HepG2 (cell line): Measurements from ENCODE around the gene CCDC57. TPM values are rescaled to one million over a fixed set of nuclear protein-coding genes. Genes with fewer than 3 reads are reported as not detected.

Experiments
- ARHGAP35 ChIP-seq: sonication (generic); formaldehyde crosslinking; IDR thresholded peaks from 2 replicates; pipeline ENCODE4 v1.9.0; 2022; ENCODE audit warnings: mild to moderate bottlenecking, inconsistent platforms, moderate library complexity, missing genetic modification reagents, borderline replicate concordance
- BORCS8-MEF2B ChIP-seq: sonication (generic); formaldehyde crosslinking; IDR thresholded peaks from 2 replicates; pipeline ENCODE4 v1.8.0; 2022; ENCODE audit warnings: mild to moderate bottlenecking, missing genetic modification reagents
- BRD4 ChIP-seq: sonication (generic); formaldehyde crosslinking; IDR thresholded peaks from 2 replicates; pipeline ENCODE4 v1.4.0; 2020; ENCODE audit warnings: missing genetic modification reagents
- CBFB ChIP-seq: sonication (generic); formaldehyde crosslinking; IDR thresholded peaks from 2 replicates; pipeline ENCODE4 v1.4.0; 2020; ENCODE audit warnings: missing genetic modification reagents
- GZF1 ChIP-seq: sonication (generic); formaldehyde crosslinking; IDR thresholded peaks from 2 replicates; pipeline ENCODE4 v1.5.1; 2020; ENCODE audit warnings: mild to moderate bottlenecking, missing genetic modification reagents
- HES4 ChIP-seq: sonication (generic); formaldehyde crosslinking; IDR thresholded peaks from 2 replicates; pipeline ENCODE4 v1.9.0; 2021; ENCODE audit warnings: mild to moderate bottlenecking, missing genetic modification reagents, borderline replicate concordance
- HNRNPK ChIP-seq: fragments of 200-400 bp; formaldehyde crosslinking; IDR thresholded peaks from 2 replicates; pipeline ENCODE4 v1.6.1; 2018; ENCODE audit warnings: low read length, low read depth, moderate library complexity, mild to moderate bottlenecking; ENCODE audit not compliant: poor library complexity, severe bottlenecking
- HOXA7 ChIP-seq: sonication (generic); formaldehyde crosslinking; IDR thresholded peaks from 2 replicates; pipeline ENCODE4 v1.8.1; 2022; ENCODE audit warnings: mild to moderate bottlenecking, missing genetic modification reagents, moderate library complexity
- KDM4B ChIP-seq: sonication (generic); formaldehyde crosslinking; IDR thresholded peaks from 2 replicates; pipeline ENCODE4 v1.4.0; 2020; ENCODE audit warnings: missing genetic modification reagents
- MAX ChIP-seq: IDR thresholded peaks from 2 replicates; pipeline ENCODE4 v1.6.1; 2012; ENCODE audit warnings: inconsistent platforms
- MLLT10 ChIP-seq: sonication (generic); formaldehyde crosslinking; IDR thresholded peaks from 2 replicates; pipeline ENCODE4 v1.4.0; 2020; ENCODE audit warnings: missing genetic modification reagents
- MXD4 ChIP-seq: IDR thresholded peaks from 2 replicates; pipeline ENCODE4 v1.6.1; 2016; ENCODE audit warnings: mild to moderate bottlenecking, missing biosample characterization, missing genetic modification reagents
- NFE2 ChIP-seq: sonication (generic); formaldehyde crosslinking; IDR thresholded peaks from 2 replicates; pipeline ENCODE4 v1.4.0; 2020; ENCODE audit warnings: missing genetic modification reagents
- NR1H2 ChIP-seq: sonication (generic); formaldehyde crosslinking; IDR thresholded peaks from 2 replicates; pipeline ENCODE4 v1.8.1; 2022; ENCODE audit warnings: low read depth, missing genetic modification reagents, borderline replicate concordance
- POLR2AphosphoS5 ChIP-seq: IDR thresholded peaks from 2 replicates; pipeline ENCODE4 v1.6.1; 2012; ENCODE audit warnings: low read depth, low read length
- TFAP4 ChIP-seq: sonication (generic); IDR thresholded peaks from 2 replicates; pipeline ENCODE4 v1.6.1; 2016; ENCODE audit warnings: low read depth, borderline replicate concordance
- TSC22D2 ChIP-seq: sonication (generic); formaldehyde crosslinking; IDR thresholded peaks from 2 replicates; pipeline ENCODE4 v1.5.1; 2020; ENCODE audit warnings: missing genetic modification reagents, mild to moderate bottlenecking, borderline replicate concordance
- ZBTB7B ChIP-seq: sonication (generic); formaldehyde crosslinking; IDR thresholded peaks from 2 replicates; pipeline ENCODE4 v1.4.0; 2020; ENCODE audit warnings: missing genetic modification reagents
- ZFP36L1 ChIP-seq: sonication (generic); formaldehyde crosslinking; IDR thresholded peaks from 2 replicates; pipeline ENCODE4 v1.8.0; 2022; ENCODE audit warnings: mild to moderate bottlenecking, missing genetic modification reagents, moderate library complexity
- ZKSCAN1 ChIP-seq: fragments of 150-350 bp; IDR thresholded peaks from 2 replicates; pipeline ENCODE4 v1.6.1; 2014; ENCODE audit warnings: low read length
- ZNF17 ChIP-seq: sonication (generic); formaldehyde crosslinking; IDR thresholded peaks from 2 replicates; pipeline ENCODE4 v1.5.0; 2020; ENCODE audit warnings: mild to moderate bottlenecking, missing genetic modification reagents
- ZNF263 ChIP-seq: sonication (generic); formaldehyde crosslinking; IDR thresholded peaks from 2 replicates; pipeline ENCODE4 v1.4.0; 2020; ENCODE audit warnings: missing genetic modification reagents
- ZNF274 ChIP-seq: sonication (generic); formaldehyde crosslinking; IDR thresholded peaks from 2 replicates; pipeline ENCODE4 v1.5.1; 2020; ENCODE audit warnings: mild to moderate bottlenecking, missing genetic modification reagents
- ZNF335 ChIP-seq: sonication (generic); formaldehyde crosslinking; IDR thresholded peaks from 2 replicates; pipeline ENCODE4 v1.4.0; 2020; ENCODE audit warnings: missing genetic modification reagents
- ZNF530 ChIP-seq: sonication (generic); formaldehyde crosslinking; IDR thresholded peaks from 2 replicates; pipeline ENCODE4 v1.5.0; 2020; ENCODE audit warnings: low read depth, mild to moderate bottlenecking, missing genetic modification reagents
- ZNF564 ChIP-seq: sonication (generic); formaldehyde crosslinking; IDR thresholded peaks from 2 replicates; pipeline ENCODE4 v1.8.1; 2023; ENCODE audit warnings: mild to moderate bottlenecking, missing genetic modification reagents
- ZNF703 ChIP-seq: sonication (generic); formaldehyde crosslinking; IDR thresholded peaks from 2 replicates; pipeline ENCODE4 v1.5.1; 2020; ENCODE audit warnings: missing genetic modification reagents, mild to moderate bottlenecking, moderate library complexity, borderline replicate concordance
- polyA plus RNA-seq, 8 experiments: library from polyadenylated mRNA; depleted of rRNA in 3 of 8; stranded (reverse) in 7 of 8; unstranded in 1 of 8; fragments of >200 nt; fragmentation: Illumina TruSeq in 4 of 8; extraction: Trizol in 4 of 8; gene quantifications; 2 replicates each; pipeline versions ENCODE4 v1.2.1 to v1.2.3, GENCODE V29; 2011 to 2016; ENCODE audit warnings: low read depth in 4 of 8, missing spikeins in 1 of 8, mixed read lengths in 1 of 8; ENCODE audit not compliant: insufficient read depth in 1 of 8
- total RNA-seq, 5 experiments: library from RNA; depleted of rRNA; stranded (reverse); fragments of >200 nt; fragmentation: Illumina TruSeq; extraction: Trizol; gene quantifications; 2 replicates each; pipeline ENCODE4 v1.2.3, GENCODE V29; 2016; ENCODE audit warnings: low read depth in 1 of 5
- TF ChIP-seq, protein P1 (sequence below): sonication (generic); formaldehyde crosslinking; IDR thresholded peaks from 2 replicates; pipeline ENCODE4 v1.4.0; 2020; ENCODE audit warnings: mild to moderate bottlenecking, missing genetic modification reagents
- TF ChIP-seq, protein P2 (sequence below): sonication (generic); formaldehyde crosslinking; IDR thresholded peaks from 2 replicates; pipeline ENCODE4 v1.5.0; 2020; ENCODE audit warnings: mild to moderate bottlenecking, missing genetic modification reagents

Gene CCDC57
- total and polyA plus RNA-seq, 2 of the 13 experiments (the other 11 are each of a cell fraction or from before 2014, with no cell fraction given), result 59.3 to 59.9 TPM

DNA sequence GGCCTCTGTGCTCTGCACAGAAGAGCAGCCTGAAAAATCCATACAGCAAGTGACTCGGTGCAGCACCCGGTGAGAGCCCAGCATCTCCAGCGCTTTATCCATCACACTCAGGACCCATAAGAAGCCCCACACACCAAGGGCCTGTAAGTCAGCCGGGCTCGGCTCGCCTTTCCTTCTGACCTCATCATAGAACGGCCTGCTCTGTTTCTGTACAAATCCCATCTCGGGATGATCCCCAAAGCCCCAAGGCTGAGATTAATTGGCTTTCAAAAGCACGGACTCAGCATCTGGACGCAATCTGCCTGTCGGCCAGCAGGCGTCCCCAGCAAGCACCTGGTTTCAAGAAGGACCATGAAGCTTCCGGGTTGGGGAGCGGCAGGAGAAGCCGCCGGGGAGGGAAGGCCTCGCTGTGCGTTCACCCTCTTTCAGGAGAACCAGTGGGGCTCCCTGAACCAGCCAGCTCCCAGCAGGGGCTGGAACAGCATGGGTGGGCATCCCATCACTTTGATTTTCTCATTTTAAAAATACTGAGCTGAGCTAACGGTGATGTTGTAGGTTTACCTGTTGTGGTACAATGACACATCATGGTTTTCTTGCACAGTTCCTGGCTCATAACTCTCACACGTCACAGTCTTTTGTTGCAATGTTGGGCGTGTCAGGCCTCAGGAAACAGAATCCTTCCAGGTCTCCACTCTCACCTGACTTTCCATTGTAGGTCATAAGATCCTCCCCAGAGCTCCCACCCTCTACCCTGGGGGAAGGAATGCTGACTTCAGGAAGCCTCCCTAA lies 6.7 kb downstream of the CCDC57 start (continued):
- TF ChIP-seq ZFP36L1 (CRISPR knock-in tag) (no peak), NR1H2 (CRISPR knock-in tag) (no peak), ZNF564 (CRISPR knock-in tag) (no peak), HNRNPK (no peak), CBFB (CRISPR knock-in tag) (0 out of 2 replicates have a peak, but pooled peaks have one; percentile 61), ZNF530 (CRISPR knock-in tag) (no peak), KDM4B (CRISPR knock-in tag) (peak; percentile 64; the same call in 1 of the 2 replicates), BORCS8-MEF2B (CRISPR knock-in tag) (0 out of 2 replicates have a peak, but pooled peaks have one; percentile 46), BRD4 (no peak), HOXA7 (CRISPR knock-in tag) (no peak), MLLT10 (CRISPR knock-in tag) (no peak), ZBTB7B (peak; percentile 76; the same call in 1 of the 2 replicates), ZNF263 (CRISPR knock-in tag) (peak; percentile 74), POLR2AphosphoS5 (peak; percentile 58), TFAP4 (peak; percentile 79; the same call in 1 of the 2 replicates), TSC22D2 (CRISPR knock-in tag) (peak; percentile 50; the same call in 1 of the 2 replicates), HES4 (CRISPR knock-in tag) (no peak), ARHGAP35 (CRISPR knock-in tag) (no peak), ZKSCAN1 (no peak), ZNF703 (no peak), ZNF17 (CRISPR knock-in tag) (no peak), MXD4 (CRISPR knock-in tag) (peak; percentile 83), NFE2 (CRISPR knock-in tag) (no peak), ZNF335 (CRISPR knock-in tag) (peak; percentile 66; the same call in 1 of the 2 replicates), GZF1 (peak; percentile 91), ZNF274 (peak; percentile 39; the same call in 1 of the 2 replicates), MAX (peak; percentile 72; the same call in 1 of the 2 replicates)
- TF ChIP-seq, protein P1, sequence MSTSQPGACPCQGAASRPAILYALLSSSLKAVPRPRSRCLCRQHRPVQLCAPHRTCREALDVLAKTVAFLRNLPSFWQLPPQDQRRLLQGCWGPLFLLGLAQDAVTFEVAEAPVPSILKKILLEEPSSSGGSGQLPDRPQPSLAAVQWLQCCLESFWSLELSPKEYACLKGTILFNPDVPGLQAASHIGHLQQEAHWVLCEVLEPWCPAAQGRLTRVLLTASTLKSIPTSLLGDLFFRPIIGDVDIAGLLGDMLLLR, result no peak
- TF ChIP-seq, protein P2, sequence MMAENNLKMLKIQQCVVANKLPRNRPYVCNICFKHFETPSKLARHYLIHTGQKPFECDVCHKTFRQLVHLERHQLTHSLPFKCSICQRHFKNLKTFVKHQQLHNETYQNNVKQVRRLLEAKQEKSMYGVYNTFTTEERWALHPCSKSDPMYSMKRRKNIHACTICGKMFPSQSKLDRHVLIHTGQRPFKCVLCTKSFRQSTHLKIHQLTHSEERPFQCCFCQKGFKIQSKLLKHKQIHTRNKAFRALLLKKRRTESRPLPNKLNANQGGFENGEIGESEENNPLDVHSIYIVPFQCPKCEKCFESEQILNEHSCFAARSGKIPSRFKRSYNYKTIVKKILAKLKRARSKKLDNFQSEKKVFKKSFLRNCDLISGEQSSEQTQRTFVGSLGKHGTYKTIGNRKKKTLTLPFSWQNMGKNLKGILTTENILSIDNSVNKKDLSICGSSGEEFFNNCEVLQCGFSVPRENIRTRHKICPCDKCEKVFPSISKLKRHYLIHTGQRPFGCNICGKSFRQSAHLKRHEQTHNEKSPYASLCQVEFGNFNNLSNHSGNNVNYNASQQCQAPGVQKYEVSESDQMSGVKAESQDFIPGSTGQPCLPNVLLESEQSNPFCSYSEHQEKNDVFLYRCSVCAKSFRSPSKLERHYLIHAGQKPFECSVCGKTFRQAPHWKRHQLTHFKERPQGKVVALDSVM (CRISPR knock-in tag), result no peak
